SH-SY5Y (cell line): Measurements from ENCODE around the gene GRIK3.

Experiments
- GATA2 ChIP-seq: IDR thresholded peaks from 2 replicates; pipeline ENCODE4 v1.6.1; 2011; ENCODE audit warnings: mild to moderate bottlenecking, low read depth, low read length
- GATA3 ChIP-seq: IDR thresholded peaks from 2 replicates; pipeline ENCODE4 v1.6.1; 2011; ENCODE audit warnings: low read depth, mild to moderate bottlenecking, low read length, moderate library complexity

- no peak for TF ChIP-seq GATA2
- no peak for TF ChIP-seq GATA3
These were observed 62.3 kb downstream of the GRIK3 start for GRCh38 chr1:36971852-36972618.
